H9 (cell line): Measurements from ENCODE around the gene HK2. TPM values are rescaled to one million over a fixed set of nuclear protein-coding genes. Genes with fewer than 3 reads are reported as not detected.

ENCODE experiments used
- DNase-seq: peaks from one replicate; pipeline ENCODE4 v3.0.0-alpha.2; 2017
- H2AFZ ChIP-seq: one replicate; pipeline ENCODE4 v1.6.1; 2013; ENCODE audit warnings: mild to moderate bottlenecking, low read length, control low read depth, moderate library complexity
- H2AK5ac ChIP-seq: 2 replicates; pipeline ENCODE4 v1.6.1; 2013; ENCODE audit warnings: low read length, control low read depth, mixed read lengths; ENCODE audit not compliant: insufficient read length
- H2BK120ac ChIP-seq: one replicate; pipeline ENCODE4 v1.6.1; 2013; ENCODE audit warnings: low read depth, mild to moderate bottlenecking, low read length, control low read depth, inconsistent platforms; ENCODE audit not compliant: poor library complexity, severe bottlenecking
- H2BK12ac ChIP-seq: 2 replicates; pipeline ENCODE4 v1.6.1; 2013; ENCODE audit warnings: low read length, control low read depth, mixed read lengths, low read depth; ENCODE audit not compliant: insufficient read length
- H2BK15ac ChIP-seq: 2 replicates; pipeline ENCODE4 v1.6.1; 2013; ENCODE audit warnings: low read depth, low read length, control low read depth
- H2BK20ac ChIP-seq: one replicate; pipeline ENCODE4 v1.6.1; 2013; ENCODE audit warnings: low read depth, mild to moderate bottlenecking, low read length, control low read depth, inconsistent platforms; ENCODE audit not compliant: poor library complexity, severe bottlenecking
- H2BK5ac ChIP-seq: 2 replicates; pipeline ENCODE4 v1.6.1; 2013; ENCODE audit warnings: low read length, control low read depth, mixed read lengths; ENCODE audit not compliant: insufficient read length
- H3K14ac ChIP-seq: 2 replicates; pipeline ENCODE4 v1.6.1; 2013; ENCODE audit warnings: low read length, control low read depth; ENCODE audit not compliant: insufficient read depth
- H3K18ac ChIP-seq: 2 replicates; pipeline ENCODE4 v1.6.1; 2013; ENCODE audit warnings: low read depth, mild to moderate bottlenecking, mixed read lengths, low read length, control low read depth; ENCODE audit not compliant: insufficient read length
- H3K23ac ChIP-seq: 2 replicates; pipeline ENCODE4 v1.6.1; 2013; ENCODE audit warnings: low read length, control low read depth, mixed read lengths, low read depth; ENCODE audit not compliant: insufficient read length
- H3K23me2 ChIP-seq: 2 replicates; pipeline ENCODE4 v1.6.1; 2013; ENCODE audit warnings: low read depth, mild to moderate bottlenecking, mixed read lengths, low read length, control low read depth; ENCODE audit not compliant: insufficient read length, poor library complexity, severe bottlenecking
- H3K27ac ChIP-seq: 2 replicates; pipeline ENCODE4 v1.5.1; 2013; ENCODE audit warnings: low read length, control low read depth, mixed read lengths, low read depth; ENCODE audit not compliant: insufficient read length
- H3K27me3 ChIP-seq: 2 replicates; pipeline ENCODE4 v1.6.1; 2013; ENCODE audit warnings: low read length, control low read depth, inconsistent platforms; ENCODE audit not compliant: insufficient read depth
- H3K4ac ChIP-seq: 2 replicates; pipeline ENCODE4 v1.6.1; 2013; ENCODE audit warnings: low read depth, mild to moderate bottlenecking, control low read depth, inconsistent platforms, low read length, moderate library complexity
- H3K4me1 ChIP-seq: 2 replicates; pipeline ENCODE4 v1.6.1; 2013; ENCODE audit warnings: low read length, control low read depth, inconsistent platforms; ENCODE audit not compliant: insufficient read depth
- H3K4me2 ChIP-seq: 2 replicates; pipeline ENCODE4 v1.6.1; 2013; ENCODE audit warnings: low read length, control low read depth, mixed read lengths; ENCODE audit not compliant: insufficient read length, insufficient read depth
- H3K56ac ChIP-seq: 2 replicates; pipeline ENCODE4 v1.6.1; 2013; ENCODE audit warnings: low read depth, mild to moderate bottlenecking, mixed read lengths, low read length, control low read depth; ENCODE audit not compliant: insufficient read length
- H3K79me1 ChIP-seq: 2 replicates; pipeline ENCODE4 v1.6.1; 2013; ENCODE audit warnings: low read depth, mild to moderate bottlenecking, moderate library complexity, low read length, control low read depth, inconsistent platforms; ENCODE audit not compliant: insufficient read depth, poor library complexity, severe bottlenecking
- H3K79me2 ChIP-seq: 2 replicates; pipeline ENCODE4 v1.6.1; 2013; ENCODE audit warnings: low read length, control low read depth, inconsistent platforms; ENCODE audit not compliant: insufficient read depth
- H3K9ac ChIP-seq: 2 replicates; pipeline ENCODE4 v1.6.1; 2013; ENCODE audit warnings: low read length, control low read depth, mixed read lengths; ENCODE audit not compliant: insufficient read length; ENCODE audit errors: extremely low read depth
- H3K9me3 ChIP-seq: one replicate; pipeline ENCODE4 v1.6.1; 2013; ENCODE audit warnings: low read depth, low read length, inconsistent platforms; ENCODE audit not compliant: control insufficient read depth
- H3T11ph ChIP-seq: one replicate; pipeline ENCODE4 v1.6.1; 2013; ENCODE audit warnings: mild to moderate bottlenecking, low read length, control low read depth, inconsistent platforms
- H4K20me1 ChIP-seq: one replicate; pipeline ENCODE4 v1.6.1; 2013; ENCODE audit not compliant: control insufficient read depth, insufficient read length, insufficient read depth
- H4K5ac ChIP-seq: 2 replicates; pipeline ENCODE4 v1.6.1; 2013; ENCODE audit warnings: low read depth, mild to moderate bottlenecking, mixed read lengths, low read length, control low read depth; ENCODE audit not compliant: insufficient read length
- H4K8ac ChIP-seq: replicated peaks from 2 replicates; pipeline ENCODE4 v1.6.1; 2013; ENCODE audit warnings: low read length, control low read depth, mixed read lengths, low read depth; ENCODE audit not compliant: insufficient read length
- H4K91ac ChIP-seq: 2 replicates; pipeline ENCODE4 v1.6.1; 2013; ENCODE audit warnings: low read depth, mild to moderate bottlenecking, moderate library complexity, mixed read lengths, low read length, control low read depth; ENCODE audit not compliant: insufficient read length
- H3K27ac Mint-ChIP-seq, 3 experiments: 2 replicates in 2 of 3; 3 replicates in 1 of 3; pipeline ENCODE4 v1.8.0; 2020 to 2021; ENCODE audit warnings: mixed read lengths in 3 of 3, mild to moderate bottlenecking in 1 of 3, moderate library complexity in 1 of 3
- H3K27me3 Mint-ChIP-seq: 2 replicates; pipeline ENCODE4 v1.8.0; 2021; ENCODE audit warnings: low read depth, mild to moderate bottlenecking, moderate library complexity, mixed read lengths
- H3K36me3 Mint-ChIP-seq, 3 experiments: 2 replicates in 2 of 3; 3 replicates in 1 of 3; pipeline ENCODE4 v1.8.0; 2020 to 2021; ENCODE audit warnings: low read depth in 3 of 3, mixed read lengths in 3 of 3; ENCODE audit not compliant: insufficient read depth in 1 of 3
- H3K4me1 Mint-ChIP-seq, 2 experiments: 2 replicates each; pipeline ENCODE4 v1.8.0; 2020; ENCODE audit warnings: mixed read lengths in 2 of 2
- H3K4me3 Mint-ChIP-seq, 2 experiments: 2 replicates in 1 of 2; 3 replicates in 1 of 2; pipeline ENCODE4 v1.8.0; 2020 to 2021; ENCODE audit warnings: mild to moderate bottlenecking in 2 of 2, mixed read lengths in 2 of 2, moderate library complexity in 1 of 2
- H3K9me3 Mint-ChIP-seq, 2 experiments: 2 replicates in 1 of 2; 3 replicates in 1 of 2; pipeline ENCODE4 v1.8.0; 2020; ENCODE audit warnings: mild to moderate bottlenecking in 2 of 2, mixed read lengths in 2 of 2, moderate library complexity in 1 of 2
- WGBS: extraction: QIAGEN DNeasy Blood & Tissue Kit; methylation state at CpG from one replicate; pipeline ENCODE4 v1.1.7; 2013; ENCODE audit warnings: missing lambda C conversion rate, low lambda C conversion rate, mixed read lengths; ENCODE audit not compliant: insufficient read length; ENCODE audit errors: extremely low coverage; 5-methylcytosine and 5-hydroxymethylcytosine counted together
- total RNA-seq: library from RNA; stranded (reverse); gene quantifications from 2 replicates; pipeline ENCODE4 v1.2.1, GENCODE V29; 2021
- TF ChIP-seq, protein P1 (sequence below): fragments of 200-600 bp; sonication (generic); conservative IDR thresholded peaks from 3 replicates; pipeline ENCODE4 v1.8.0; 2021; ENCODE audit warnings: antibody characterized with exemption, mild to moderate bottlenecking

HK2 gene
- total RNA-seq, 1 experiment from 2014 or later: 54.3 TPM

GRCh38 chr2:74916394-74916793 lies 82.5 kb downstream of the HK2 start:
- Histone ChIP-seq H4K91ac (no peak overlapping the region), H3K4me2 (no peak overlapping the region), H2BK120ac (no peak overlapping the region), H3K4me1 (no peaks in the 10 kb centered on the region), H2AK5ac (no peak overlapping the region), H2BK12ac (no peak overlapping the region), H3K9me3 (no peaks in the 10 kb centered on the region), H4K5ac (no peak overlapping the region), H2BK20ac (no peak overlapping the region), H3T11ph (no peak overlapping the region), H3K23me2 (peaks cover 3% of the 10 kb centered on the region), H3K27ac (no peak overlapping the region), H3K79me1 (no peaks in the 10 kb centered on the region), H3K23ac (no peak overlapping the region), H2BK5ac (no peak overlapping the region), H4K20me1 (no peaks in the 10 kb centered on the region), H3K4ac (no peak overlapping the region), H3K9ac (no peak overlapping the region), H3K18ac (no peak overlapping the region), H3K56ac (no peak overlapping the region), H2BK15ac (no peak overlapping the region), H3K79me2 (no peaks in the 10 kb centered on the region), H2AFZ (no peak overlapping the region), H3K14ac (no peak overlapping the region), H3K27me3 (no peaks in the 10 kb centered on the region), H4K8ac (no peak overlapping the region)
- TF ChIP-seq, protein P1, sequence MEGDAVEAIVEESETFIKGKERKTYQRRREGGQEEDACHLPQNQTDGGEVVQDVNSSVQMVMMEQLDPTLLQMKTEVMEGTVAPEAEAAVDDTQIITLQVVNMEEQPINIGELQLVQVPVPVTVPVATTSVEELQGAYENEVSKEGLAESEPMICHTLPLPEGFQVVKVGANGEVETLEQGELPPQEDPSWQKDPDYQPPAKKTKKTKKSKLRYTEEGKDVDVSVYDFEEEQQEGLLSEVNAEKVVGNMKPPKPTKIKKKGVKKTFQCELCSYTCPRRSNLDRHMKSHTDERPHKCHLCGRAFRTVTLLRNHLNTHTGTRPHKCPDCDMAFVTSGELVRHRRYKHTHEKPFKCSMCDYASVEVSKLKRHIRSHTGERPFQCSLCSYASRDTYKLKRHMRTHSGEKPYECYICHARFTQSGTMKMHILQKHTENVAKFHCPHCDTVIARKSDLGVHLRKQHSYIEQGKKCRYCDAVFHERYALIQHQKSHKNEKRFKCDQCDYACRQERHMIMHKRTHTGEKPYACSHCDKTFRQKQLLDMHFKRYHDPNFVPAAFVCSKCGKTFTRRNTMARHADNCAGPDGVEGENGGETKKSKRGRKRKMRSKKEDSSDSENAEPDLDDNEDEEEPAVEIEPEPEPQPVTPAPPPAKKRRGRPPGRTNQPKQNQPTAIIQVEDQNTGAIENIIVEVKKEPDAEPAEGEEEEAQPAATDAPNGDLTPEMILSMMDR: no peak
- H3K27ac Mint-ChIP-seq: peak overlapping the region in 1 of 3 experiments; percentile 88; a peak in 2 of 7 replicates
- WGBS: no CpG with 5 or more reads among the region's 2 CpGs
- DNase-seq: no peak
- H3K4me1 Mint-ChIP-seq: no peaks in the 10 kb centered on the region
- H3K4me3 Mint-ChIP-seq: no peak overlapping the region; a peak in 2 of 5 replicates
- peaks cover 23% of the 10 kb centered on the region for H3K27me3 Mint-ChIP-seq
- H3K36me3 Mint-ChIP-seq: no peaks in the 10 kb centered on the region
- no peaks in the 10 kb centered on the region; a peak in 1 of 5 replicates for H3K9me3 Mint-ChIP-seq
